GOT3 (cell line): ENCODE measurements around the gene XIRP1.
"Not testable (repeated sequence)": the region's sequence is repeated elsewhere in the genome, so short reads cannot be mapped to it uniquely, and the experiment has no call there.

Experiments
- DNase-seq: peaks from one replicate; lab custom pipeline; 2025; ENCODE audit warnings: mixed read lengths; lab: John Stamatoyannopoulos, UW

Gene XIRP1

DNA sequence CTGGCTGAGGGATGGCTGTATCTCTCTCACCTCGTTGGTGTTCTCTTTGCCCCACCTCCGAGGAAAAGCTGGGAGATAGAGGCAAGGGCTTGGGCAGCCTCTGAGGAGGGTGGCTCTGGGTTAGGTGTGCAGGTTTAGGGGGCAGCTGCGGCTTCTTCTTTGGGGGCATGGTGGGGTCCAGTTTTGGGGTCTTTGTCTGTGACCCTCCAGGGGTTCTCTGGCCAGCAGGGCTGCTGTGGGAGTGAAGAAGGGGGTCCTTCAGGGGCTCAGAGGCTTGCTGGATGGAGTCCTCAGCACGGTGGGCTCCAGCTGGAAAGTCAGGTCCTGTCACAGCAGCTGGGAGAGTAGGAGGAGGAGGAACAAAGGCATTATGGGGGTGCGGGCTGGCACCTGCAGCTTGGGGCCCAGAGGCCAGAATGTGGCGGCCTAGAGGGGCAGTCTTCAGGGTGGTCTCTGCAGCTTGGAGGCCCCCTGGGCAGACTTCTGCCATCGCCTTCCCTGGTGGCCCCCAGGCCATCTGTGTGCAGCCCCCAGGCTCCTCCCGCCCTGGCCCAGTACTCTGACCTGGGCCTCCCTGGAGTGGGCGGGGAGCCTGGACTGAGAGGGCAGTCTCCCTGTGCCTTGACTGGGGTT, 7.0 kb downstream of the XIRP1 start:
- DNase-seq: no peak

DNA sequence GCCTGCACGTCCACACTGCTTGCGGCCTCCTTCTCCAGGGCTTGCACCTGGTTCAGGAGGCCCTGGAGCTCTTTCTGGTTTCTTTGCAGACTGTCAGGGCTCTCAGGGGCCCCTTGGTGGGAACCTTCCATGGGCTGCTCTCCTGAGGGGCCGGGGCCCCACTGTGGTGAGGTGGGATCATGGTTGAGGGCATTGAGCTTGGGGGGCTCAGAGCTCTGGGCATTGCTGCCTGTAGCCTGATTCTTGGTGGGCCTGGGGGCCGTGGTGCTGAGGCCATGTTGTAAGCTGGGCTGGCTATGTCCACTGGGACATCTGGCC, 7.5 kb downstream of the XIRP1 start:
- no peak for DNase-seq

DNA sequence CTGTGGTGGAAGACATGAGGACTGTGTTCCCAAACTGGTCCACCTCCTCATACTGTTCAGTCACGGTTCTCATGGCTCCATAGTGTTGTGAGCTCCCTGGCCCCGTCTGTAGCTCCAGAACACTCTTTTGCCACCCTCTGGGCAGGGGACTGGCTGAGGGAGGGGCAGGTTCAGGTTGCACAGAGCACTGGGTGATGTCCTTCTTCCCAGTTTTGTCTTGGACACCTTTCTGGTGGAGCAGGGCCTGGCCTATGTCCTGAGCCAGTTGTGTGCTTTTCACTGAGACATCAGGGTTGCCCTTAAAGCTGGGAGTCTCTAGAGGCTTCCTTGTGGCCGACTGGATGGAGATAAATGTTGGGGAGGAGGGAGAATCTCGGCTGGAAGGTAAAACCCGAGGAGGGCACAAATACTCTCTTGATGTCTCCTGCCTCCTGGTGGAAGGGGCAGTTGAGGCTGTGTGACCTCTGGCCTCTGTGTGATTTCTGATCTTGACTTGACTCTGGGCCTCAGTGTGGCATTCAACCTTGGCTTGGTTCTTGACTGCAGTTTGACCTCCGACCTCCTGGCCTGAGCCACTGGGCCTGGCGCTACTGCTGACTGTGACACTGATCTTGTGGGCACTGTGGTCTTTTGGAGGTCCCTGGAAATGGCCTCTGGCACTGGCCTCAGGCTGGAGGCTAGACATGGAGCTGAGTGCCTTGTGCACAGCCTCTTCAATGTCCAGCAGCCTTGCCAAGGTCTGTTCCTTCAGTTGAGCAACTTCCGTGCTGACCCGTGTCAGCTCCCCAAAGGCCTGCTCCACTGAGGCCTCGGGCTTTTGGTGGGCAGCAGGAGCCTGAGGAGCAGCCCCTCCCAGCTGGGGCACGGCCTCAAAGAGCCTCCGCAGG, 8.1 kb downstream of the XIRP1 start:
- DNase-seq: no peak

DNA sequence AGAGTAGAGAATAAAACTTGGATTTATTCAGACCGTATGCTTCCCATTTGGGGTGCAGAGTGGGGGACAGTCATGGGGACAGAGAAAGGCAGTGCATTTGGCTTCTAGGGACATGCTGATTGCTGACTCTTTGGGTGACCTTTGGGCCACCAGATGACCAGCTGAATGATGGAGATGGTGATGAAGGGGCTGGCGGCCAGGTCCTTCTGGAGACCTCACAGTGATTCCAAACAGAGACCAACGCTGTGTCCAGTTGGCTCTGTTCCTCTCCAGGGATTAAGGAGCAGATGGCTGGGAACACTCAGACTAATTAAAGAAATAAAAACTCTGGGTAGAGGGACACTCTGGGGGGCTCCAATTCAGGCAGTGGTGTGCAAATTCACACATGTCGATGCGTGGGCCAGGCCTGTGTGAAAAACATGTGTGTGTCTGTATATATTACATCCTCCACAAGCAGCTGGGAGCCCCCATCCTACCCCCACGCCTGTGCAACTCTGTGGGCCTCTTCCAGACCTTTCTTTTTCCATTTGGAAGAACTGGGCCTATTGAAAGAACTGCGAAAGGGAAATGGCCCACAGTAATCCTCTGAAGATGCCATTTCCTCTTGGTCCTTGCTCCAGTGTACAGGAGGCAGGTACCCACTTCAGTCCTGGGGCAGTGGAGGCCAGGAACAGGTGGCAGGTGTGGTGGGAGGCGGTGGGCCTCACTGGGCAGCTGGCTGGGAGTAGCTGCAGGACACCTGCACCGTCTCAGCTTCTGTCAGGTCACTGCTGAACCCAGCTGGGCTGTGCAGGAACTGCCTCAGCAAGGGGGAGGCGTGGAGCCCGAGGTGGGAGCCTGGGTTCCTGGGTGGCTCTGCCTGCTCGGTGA, 8.9 kb downstream of the XIRP1 start:
- no peak for DNase-seq

DNA sequence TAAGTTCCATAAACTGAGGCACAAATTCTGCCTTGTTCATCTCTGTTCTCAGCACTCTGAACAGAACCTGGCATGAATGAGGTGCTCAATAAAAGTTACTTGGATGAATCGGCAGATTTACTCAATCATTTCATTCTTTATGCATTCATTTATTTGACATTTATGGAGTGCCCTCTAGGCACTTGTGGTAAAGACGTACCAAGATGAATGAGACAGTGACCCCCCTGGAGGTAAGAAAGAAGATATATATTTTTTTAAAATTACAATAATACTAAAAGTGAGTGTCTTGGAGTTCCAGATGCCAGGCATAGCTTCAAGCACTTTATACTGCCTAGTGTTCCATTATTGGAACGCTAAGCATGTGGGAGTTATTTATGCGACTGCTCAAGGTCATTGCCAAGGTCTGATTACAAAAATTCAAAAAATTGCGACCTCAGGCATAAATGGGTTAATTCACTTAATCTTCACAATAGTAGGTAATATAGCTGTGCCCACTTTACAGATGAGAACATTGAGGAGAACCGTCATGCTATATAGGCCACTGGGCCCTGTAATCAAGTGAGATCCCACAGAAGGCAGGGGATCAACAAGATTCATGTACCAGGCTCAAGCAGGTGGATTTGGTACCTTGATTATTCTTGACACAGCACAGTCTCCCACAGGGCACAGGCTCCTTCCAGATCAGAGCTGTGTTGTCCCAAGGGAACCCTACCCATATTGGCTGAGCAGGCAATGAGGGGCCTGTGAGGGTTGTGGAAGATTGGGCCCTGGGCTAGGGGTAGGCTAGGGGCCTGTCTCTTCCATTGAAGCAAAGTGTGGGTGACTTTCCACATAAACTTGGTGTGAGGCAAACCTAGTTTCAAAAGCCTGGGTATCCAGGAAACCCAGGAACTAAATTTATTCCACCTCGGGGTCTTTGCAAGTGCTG, 10.7 kb downstream of the XIRP1 start:
- DNase-seq: no peak

DNA sequence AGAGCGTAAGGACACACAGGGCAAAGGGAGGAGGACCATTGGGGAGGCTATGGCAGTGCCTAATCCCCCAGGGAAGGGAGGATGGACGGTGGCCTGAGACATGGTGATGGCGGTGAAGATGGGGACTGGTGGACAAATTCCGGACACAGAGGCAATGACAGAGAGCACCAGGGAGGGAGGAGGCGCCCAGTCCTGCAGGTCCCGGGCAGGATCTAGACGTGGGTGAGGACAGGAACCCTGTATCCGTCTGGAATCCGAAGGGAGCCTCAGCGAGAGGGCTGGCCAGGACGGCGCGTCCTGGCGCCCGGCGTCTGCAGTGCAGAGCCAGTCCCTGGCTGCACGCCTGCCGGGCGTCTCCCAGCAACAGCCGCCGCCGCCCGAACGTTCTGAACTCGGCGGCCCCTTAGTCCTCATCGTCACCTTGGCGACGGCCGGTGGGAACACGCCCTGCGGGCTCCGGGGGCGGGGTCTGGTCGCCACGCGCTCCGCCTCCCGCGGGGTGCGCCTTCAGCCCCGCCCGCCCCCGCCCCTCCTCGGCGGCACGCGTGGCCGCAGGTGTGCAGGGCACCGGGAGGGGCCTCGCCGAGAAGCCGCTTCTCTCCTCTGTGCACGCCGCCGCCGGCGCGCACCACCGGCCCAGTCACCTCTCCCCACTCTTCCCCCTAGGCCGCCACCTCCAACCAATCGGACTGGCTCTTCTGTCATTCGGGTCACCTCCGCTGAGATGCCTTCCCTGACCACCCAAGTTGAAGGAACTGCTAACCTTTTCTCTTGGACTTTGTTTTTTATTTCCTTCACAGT, 11.6 kb downstream of the XIRP1 start:
- peak; percentile 33 for DNase-seq

DNA sequence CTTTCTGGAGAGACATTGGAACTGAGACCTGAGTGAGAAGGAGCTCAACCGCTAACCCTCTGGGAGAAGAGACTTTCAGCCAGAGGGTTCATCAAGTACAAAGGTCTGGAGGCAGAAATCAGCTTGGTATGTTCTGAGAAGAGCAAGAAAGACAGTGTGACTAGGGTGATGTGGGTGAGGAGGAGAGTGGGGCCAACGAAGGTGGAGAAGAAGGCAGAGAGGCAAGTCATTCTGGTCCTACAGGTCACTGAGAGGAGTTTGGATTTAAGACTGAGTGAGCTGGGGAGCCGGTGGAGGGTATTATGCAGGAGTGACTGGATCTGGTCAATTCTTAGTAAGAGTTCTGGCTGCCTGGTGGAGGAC, 12.2 kb downstream of the XIRP1 start:
- DNase-seq: no peak

DNA sequence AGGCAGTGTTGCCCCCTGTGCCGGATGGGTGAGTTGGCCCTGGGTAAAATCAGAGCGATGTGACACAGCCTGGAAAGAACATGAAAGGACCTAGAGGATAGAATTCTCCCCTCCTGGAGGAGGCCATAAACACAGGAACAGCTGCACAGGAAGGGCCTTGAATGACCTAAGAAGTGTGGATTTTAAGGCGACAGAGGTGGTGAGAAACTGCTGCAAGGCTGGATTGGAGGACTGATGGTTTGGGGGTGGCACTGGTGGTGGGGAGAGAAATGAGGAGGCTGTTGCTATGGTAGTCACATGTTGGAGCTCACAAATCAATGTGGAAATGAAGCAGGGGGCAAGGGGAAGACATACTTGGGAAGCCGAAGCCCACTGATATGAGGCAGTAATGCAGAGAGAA, 13.8 kb downstream of the XIRP1 start:
- no peak for DNase-seq

DNA sequence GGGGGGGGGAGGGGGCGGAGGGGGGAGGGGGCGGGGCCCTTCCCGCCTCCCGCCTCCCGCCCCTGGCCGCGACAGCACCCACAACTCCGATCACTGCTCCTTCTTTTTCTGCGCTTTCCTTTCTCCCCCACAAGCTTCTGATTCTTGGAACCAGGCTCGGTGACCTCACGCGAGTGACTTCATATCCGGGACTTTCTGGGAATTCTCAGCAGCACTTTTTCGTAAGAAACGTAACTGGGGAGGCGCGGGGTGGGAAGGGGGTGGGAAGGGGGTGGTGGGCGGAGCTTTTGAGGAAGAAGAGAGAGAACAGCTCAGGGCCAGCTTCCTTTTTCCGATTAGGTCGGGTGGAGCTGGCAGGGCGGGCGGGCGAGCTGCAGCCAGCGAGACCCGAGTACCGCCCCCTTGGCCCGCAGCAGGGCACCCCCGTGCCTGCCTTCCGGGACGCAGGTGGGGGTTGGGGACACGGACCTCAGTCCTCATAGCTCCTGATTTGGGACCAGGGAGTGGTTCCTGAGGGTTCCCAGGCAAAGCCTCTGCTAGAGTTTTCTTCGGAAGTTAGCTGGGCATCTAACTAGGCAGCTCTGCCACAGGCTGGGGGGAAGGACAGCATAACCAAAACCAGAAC, 14.6 kb downstream of the XIRP1 start:
- peak; percentile 62 for DNase-seq

DNA sequence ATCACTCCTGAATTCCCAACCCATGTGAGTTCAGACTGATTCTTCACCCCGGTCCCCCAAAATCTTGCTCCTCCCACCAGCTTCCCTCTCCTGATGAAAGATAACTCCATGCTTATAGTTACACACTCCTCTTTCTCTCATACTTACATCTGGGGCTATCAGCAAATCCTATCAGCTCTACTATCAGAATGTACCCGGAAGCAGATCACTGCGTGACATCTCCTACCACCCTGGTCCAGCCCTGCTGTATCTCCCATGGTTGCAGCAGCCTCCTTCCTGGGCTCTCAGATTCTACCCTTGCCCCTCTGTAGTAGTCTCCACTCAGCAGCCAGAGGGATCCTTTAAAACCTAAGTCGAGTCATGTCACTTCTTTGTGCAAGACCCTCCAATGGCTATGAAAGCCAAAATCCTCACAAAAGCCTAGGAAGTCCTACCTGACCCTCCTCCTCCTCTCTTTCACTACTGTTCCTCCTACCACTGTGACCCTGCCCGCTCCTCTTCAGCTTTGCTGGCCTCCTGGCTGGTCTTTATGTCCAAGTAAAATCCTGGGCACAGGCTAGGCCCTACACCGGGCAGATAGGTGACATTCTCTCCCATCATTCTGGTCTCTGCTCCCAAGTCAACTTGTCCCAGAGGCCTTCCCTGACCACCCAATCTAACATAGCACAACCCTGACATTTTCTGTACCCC, 16.2 kb downstream of the XIRP1 start:
- no peak for DNase-seq

DNA sequence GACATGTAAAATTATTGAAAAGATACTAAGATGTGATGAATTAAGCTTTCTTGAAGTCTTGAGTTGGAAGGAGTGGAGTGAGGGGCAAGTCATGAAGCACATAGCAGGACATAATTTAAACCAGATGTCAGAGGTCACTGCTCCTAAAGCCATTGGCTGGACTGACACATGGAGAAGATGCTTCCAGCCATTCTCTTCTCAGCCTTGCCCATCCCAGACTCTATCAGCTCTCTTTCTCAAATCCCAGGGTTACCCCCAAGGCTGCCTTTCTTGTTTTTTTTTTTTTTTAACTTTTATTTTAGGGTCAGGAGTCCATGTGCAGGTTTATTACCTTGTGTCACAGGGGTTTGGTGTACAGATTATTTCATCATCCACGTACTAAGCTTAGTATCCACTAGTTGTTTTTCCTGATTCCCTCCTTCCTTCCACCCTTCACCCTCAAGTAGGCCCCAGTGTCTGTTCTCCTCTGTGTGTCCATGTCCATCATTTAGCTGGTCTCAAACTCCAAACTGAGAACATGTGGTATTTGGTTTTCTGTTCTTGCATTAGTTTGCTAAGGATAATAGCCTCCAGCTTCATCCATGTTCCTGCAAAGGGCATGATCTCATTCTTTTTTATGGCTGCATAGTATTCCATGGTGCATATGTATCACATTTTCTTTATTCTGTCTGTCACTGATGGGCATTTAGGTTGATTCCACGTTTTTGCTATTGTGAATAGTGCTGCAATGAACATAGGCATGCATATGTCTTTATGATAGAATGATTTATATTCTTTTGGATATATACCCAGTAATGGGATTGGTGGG, 18.9 kb downstream of the XIRP1 start:
- DNase-seq: no peak

DNA sequence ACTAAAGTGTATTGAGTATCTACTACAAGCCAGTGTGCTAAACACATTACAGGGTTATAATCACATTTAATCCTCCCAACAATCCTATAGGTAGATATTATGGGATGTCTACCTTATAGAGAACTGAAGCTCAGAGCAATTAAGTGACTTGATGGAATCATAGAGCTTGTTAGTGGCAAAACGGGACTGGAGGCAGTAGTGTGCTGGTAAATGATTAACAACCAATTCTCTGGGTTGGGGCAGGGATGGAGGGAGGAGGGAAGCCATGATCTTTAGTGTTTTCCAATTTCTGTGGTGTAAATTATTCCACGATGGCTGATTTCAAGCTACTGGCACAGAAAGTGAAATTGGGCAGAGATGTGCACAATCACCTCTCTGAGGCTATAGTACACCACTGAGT, 20.5 kb downstream of the XIRP1 start:
- DNase-seq: no peak

DNA sequence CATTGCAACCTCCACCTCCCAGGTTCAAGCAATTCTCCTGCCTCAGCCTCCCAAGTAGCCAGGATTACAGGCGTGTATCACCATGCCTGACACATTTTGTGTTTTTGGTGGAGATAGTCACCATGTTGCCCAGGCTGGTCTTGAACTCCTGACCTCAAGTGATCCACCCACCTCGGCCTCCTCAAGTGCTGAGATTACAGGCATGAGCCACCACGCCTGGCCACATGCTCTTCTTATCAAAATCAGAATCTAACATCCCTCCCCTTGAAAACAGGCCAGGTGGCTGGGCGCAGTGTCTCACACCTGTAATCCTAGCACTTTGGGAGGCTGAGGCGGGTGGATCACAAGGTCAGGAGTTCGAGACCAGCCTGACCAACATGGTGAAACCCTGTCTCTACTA, 21.5 kb downstream of the XIRP1 start:
- DNase-seq: not testable (repeated sequence)

DNA sequence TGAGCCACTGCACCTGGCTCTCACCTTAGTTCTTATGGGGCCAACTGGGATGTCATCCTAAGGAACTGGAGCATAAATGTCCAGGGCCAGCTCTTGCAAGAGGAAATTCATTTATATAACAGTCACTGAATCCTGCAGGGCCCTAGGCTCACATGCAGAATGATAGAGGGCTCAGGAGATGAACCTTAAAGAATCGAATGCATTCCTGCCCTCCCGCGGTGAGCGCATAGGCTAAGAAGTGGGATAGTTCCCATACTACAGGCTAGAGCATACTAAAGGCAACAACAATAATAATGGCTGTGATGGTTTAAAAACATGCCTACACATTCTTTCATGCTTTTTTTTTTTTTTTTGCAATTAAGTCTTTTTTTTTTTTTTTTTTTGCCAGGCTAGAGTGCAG, 21.9 kb downstream of the XIRP1 start:
- DNase-seq: no peak

DNA sequence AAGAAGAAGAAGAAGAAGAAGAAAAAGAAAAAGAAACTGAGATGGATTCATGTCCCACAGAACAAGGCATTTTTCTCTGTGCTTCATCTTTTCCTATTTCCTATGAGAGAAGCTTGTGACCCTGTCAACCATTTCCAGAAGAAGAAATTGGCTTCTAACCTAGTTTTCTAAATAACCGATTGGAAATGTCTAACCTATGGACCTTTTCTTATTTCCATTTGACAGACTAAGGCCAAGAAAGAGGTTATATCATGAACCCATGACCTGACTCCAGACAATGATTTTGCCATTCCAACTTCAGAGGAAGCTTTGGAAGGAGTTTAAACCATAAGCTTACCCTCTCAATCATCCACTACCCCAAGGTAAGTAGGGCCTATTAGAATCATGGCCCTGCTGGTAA, 22.7 kb downstream of the XIRP1 start:
- no peak for DNase-seq

DNA sequence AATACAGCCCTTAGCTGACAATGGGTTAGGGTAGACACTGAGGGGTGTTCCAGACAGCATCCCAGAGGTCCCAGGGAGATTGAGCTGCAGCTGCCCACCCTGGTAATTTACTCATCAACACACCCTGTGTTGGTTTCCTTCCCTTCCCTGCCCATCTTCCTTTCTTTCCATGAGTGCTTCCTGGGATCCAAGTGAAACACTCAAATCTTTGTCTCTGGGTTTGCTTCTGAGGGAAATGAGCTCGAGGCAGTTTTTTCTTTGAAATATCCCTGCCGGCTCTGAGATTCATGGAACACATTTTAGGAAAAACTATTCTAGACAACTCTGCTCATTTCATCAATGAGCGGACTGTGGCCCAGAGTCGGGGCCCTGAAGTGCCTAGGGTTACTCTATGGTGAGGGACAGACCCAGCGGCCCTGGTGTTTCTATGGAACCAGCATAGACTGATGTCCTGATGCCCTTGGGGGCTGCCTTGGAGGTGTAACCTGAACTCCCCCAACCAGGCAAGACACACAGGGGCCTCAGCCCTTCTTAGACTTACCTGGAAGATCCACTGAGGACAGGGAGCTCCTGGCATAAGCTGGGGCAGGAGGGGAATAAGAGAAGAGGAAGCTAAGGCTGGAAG, 24.1 kb downstream of the XIRP1 start:
- DNase-seq: no peak

DNA sequence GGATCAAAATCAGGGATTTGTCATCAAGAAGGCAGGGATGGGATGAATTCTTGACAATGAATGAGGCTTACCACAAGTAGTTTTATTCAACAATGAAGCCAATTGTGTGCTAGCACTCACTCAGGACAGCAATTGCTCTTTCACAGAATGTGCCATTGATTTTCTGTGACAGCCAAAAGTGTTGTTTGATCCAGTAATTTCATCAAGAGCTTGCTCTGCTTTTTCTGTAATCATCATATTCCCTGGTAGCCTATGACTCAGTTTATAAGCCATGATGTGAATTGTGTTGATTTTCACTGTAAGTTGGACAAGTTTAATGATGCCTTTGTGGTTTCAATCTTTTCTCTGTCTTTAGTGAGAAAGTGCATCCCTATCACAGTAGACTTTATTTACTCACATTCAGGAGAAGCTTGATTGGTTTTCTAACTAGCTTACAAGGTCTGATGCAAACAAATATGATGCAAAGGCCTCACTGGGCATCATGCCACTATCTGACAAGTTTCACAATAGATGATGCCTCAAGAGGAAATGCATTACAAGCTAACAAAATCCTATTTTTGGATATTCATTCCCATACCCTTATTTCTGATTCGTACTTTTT, 25.4 kb downstream of the XIRP1 start:
- no peak for DNase-seq

DNA sequence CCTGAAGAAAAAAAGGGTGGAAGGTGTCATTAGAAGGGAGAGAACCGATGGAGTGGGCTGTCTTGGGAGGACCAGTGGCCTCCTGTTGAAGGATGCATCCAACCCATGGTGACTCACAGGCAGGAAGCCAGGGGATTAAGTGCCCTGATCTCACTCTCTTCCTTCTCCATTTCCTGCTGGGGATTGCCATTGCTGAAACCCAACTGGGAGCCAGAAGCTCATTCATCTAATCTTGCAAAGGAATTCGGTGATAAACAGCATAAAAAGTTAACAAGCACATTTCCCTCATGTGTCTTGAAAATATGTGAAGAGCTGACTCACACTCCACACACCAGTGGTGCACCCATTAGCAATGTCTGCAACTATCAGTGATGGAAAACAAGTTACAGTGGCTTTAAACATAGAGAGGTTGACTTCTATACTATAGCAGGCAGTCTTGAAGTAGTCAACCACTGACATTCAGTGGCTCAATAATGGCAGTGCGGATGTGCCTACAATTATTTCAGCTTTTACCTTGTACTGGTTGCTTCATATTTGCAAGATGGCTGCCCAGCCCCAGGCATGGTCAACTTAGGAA, 26.2 kb downstream of the XIRP1 start:
- no peak for DNase-seq
